Activated CD4-positive, alpha-beta T cell treated with anti-CD3 and anti-CD28 coated beads, Interleukin-2, amount 50 U/mL, for 1 hour (primary cell): Measurements from ENCODE around the gene SLC6A9.

Experiments used
- DNase-seq: peaks from one replicate; pipeline ENCODE4 v3.0.0-alpha.2; 2020

The SLC6A9 gene

DNA sequence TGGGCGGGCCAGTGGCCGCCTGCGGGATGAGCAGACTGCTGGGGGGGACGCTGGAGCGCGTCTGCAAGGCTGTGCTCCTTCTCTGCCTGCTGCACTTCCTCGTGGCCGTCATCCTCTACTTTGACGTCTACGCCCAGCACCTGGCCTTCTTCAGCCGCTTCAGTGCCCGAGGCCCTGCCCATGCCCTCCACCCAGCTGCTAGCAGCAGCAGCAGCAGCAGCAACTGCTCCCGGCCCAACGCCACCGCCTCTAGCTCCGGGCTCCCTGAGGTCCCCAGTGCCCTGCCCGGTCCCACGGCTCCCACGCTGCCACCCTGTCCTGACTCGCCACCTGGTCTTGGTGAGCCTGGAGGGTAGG is 50.1 kb downstream of the SLC6A9 start:
- DNase-seq: no peak

DNA sequence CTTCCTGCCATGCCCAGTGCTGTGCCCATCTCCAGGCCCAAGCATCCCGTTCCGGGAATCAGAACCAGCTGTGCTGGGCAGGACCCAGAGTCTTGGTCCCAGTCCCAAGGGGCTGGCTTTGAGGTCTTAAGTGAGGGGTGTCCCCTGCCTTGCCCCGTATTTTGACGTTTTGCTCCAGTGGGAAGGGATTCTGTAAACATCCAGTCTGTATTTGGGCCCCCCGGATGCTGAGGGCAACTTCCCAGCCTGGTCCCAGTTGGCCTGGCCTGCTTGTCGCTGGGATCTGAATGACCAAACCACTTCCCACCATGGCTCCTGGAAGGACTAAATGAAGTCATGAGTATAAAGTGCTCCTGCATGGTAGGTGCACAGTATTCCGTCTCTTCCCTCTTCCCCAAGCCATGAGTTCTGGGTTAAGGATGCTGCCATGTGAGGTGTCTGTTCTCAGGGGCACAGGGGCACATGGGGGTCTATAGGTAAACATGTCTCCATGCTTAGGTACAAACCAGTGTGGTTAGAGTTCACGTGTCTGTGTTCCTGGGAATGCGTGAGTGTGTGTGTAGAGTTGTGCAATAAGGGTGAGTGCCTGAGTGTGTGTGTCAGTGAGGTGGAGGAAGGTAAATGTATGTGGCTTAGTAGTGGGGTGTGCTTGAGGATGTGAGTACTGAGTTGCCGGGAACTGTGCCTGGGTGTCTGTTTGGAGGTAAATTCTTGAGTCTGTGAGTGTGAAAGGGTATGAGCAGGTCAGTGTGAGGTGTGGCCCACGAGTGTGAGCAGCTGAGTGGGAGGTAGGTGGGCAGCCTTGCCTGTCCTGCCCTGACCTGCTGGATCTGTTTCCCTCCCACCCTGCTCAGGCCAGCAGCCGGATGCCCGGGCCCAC is 50.8 kb downstream of the SLC6A9 start:
- DNase-seq: no peak

- DNase-seq: no peak
Measured at GRCh38 chr1:43979528-43980254, 51.6 kb downstream of the SLC6A9 start.

DNA sequence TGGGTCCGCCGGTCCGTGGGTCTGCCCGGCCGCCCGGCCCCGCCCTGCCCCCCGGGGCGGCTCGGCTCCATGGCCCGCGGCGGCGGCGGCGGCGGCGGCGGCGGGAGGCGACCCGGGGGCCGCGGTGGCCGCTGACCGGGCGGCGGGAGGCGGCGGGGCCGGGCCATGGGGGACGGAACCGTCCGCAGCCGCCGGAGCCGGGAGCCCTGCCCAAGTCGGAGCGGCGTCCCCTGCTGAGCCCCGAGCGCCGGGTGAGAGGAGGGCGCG is 52.1 kb downstream of the SLC6A9 start:
- DNase-seq: no peak

DNA sequence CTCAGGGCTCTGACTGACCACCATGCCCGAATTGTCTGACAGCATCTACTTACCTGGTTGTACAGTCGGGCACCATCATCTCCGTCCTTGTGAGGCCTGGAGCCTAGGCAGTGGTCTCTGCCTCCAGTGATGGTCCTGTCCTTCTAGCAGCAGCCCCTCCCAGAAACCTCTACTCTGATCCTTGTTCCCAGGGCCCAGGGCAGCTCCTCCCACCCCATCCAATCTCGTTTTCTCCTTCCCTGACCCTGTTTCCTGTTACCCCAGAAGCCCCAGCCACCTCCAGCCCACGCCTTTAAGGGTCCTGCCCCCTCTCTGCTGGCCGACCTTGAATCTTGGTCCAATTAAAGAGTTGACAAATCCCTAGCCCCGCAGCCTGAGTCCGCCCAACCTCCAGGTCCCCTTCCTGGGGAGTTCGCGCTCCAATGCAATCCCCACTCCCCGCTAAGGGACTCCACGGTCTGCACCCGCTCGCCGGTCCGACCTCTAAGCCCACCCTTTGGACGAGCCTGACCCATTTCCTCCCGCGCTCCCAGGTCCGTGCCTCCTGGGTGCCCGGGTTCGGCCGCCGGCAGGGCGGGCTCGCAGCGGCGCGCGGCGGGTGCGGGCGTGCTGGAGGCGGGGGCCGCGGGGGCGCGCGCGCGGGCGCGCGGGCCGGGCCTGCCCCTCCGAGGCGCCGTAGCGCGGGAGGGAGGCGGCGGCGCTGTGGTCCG is 52.6 kb downstream of the SLC6A9 start, which contains the start of gene B4GALT2:
B4GALT2 (plus strand) TSS at position 660 of the 710 bp plus-strand sequence. CDS start 1,951 bp downstream, outside the sequence.
- peak; percentile 22 for DNase-seq

- DNase-seq: no peak
Measured at GRCh38 chr1:43978264-43978550, 53.1 kb downstream of the SLC6A9 start.

- DNase-seq: no peak
Measured at GRCh38 chr1:43977376-43978263, 53.6 kb downstream of the SLC6A9 start.

GRCh38 chr1:43976890-43977289 is 54.4 kb downstream of the SLC6A9 start:
- DNase-seq: no peak

- no peak for DNase-seq
Measured at GRCh38 chr1:43976045-43976444, 55.2 kb downstream of the SLC6A9 start.

DNA sequence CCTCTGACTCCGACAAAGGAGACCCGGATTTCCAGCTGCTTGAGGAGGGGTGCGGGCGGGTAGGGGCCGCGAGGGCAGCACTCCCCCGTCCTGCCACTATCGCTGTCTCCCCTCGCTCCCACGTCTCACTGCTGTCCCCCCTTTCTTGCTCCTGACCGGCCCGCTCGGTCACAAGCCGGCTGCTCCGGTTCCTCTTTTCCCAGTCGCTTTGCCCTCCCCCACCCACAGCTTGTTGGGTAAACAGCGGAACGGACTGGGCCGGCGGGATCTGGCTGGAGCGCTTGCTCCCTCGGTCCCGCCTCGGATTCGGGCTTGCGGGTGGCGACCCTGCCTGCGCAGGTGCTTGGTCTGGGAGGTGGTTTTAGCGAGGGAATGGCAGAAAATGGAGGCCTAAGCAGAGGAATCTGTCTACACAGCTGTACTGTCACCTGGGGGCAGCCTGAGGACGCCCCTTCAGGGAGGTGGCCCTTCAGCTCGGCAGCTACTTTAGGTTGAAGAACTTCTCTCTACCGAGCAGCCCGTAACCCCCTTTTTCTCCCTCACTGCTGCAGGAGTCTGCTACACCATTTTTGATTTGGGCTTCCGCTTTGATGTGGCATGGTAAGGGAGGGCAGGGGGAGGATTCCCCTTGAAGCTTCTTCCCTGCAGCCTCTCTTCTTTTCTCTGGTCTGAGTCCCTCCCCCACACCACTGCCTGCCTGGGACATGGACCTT is 55.9 kb downstream of the SLC6A9 start:
- peak; percentile 27 for DNase-seq

- DNase-seq: peak; percentile 93
Measured at GRCh38 chr1:43974443-43975248, 56.6 kb downstream of the SLC6A9 start, which contains the start of gene ATP6V0B. ATP6V0B (plus strand) TSS chr1:43974960; CDS start chr1:43975041, 81 bp downstream.

GRCh38 chr1:43973981-43974442 is 57.2 kb downstream of the SLC6A9 start:
- DNase-seq: no peak

DNA sequence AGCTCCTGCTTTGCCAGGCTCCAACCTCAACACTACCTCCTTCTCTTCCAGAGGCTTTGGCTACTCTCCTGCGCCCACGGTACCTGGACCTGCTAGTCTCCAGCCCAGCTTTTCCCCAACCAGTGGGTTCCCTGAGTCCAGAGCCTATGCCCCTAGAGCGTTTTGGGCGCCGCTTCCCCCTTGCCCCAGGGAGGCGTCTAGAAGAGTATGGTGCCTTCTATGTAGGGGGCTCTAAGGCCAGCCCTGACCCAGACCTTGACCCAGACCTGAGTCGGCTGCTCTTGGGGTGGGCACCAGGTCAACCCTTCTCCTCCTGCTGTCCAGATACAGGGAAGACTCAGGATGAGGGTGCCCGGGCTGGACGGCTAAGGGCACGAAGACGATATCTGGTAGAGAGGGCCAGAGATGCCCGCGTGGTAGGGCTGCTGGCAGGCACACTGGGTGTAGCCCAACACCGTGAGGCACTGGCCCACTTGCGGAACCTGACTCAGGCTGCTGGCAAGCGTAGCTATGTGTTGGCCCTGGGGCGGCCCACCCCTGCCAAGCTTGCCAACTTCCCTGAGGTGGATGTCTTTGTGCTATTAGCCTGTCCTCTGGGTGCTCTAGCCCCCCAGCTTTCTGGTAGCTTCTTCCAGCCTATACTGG is 59.8 kb downstream of the SLC6A9 start:
- DNase-seq: no peak

DNA sequence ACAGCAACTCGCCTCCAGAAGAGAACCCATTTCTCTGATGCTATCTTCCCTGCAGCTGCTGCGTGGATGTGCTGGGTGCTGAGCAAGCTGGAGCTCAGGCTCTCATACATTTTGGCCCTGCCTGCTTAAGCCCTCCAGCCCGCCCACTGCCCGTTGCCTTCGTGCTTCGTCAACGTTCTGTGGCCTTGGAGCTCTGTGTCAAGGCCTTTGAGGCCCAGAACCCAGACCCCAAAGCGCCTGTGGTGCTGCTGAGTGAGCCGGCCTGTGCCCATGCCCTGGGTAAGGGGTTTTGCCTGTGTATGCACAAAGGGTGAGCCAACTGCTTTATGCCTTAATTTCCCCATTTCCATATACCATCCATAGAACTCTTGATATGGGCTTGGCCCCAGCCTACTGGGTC is 60.4 kb downstream of the SLC6A9 start:
- DNase-seq: no peak

DNA sequence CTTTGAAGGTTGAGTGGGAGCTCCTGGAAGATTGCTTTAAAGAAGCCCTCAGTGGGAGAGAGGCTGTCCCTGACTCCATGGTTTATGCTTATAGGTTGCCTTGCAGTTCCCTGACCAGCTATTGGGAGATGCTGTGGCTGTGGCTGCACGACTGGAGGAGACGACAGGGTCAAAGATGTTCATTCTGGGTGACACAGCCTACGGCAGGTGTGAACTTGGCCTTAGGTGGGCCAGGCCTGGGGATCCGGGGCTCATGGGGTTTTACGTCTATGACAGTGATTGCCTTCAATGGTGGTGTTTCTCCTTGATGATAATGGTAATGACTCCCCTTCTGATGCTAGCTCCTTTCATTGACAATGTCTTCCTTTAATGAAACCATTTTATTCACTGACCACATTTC is 60.8 kb downstream of the SLC6A9 start:
- DNase-seq: no peak

GRCh38 chr1:43969746-43970466 is 61.4 kb downstream of the SLC6A9 start, which contains the start of gene DPH2:
DPH2 (plus strand) TSS chr1:43970010; CDS start chr1:43970176, 166 bp downstream.
- DNase-seq: peak; percentile 95

GRCh38 chr1:43969416-43969745 is 61.9 kb downstream of the SLC6A9 start:
- DNase-seq: no peak

- no peak for DNase-seq
Measured at GRCh38 chr1:43968348-43968948, 62.8 kb downstream of the SLC6A9 start.

DNA sequence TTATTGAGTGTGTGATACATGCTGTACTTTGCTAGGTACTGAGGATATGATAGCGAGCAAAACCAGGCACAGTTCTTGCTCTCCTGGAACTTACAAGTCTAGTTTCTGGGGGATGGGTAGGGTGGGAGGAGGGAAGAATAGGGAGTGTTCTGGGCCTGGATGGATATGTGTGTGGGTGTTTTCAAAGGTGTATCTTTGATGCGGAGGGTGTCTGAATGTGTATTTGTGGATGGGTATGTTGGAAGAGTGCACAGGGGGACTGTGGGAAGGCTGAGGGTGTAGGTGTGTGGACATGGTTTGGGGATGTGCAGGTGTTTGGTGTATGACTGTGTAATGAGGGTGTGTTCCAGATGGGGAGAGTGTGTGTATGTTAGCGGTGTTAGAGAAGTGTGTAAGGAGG is 65.9 kb downstream of the SLC6A9 start:
- no peak for DNase-seq
